ENCODE data around the gene PARP16.
"Not testable (repeated sequence)": the region's sequence is repeated elsewhere in the genome, so short reads cannot be mapped to it uniquely, and the experiment has no call there.

The PARP16 gene

GRCh38 chr15:65246026-65246714 lies 40.5 kb downstream of the PARP16 start:
- Mint-ChIP-seq H3K27ac (no peak overlapping the region), H3K27me3 (no peaks in the 10 kb centered on the region), H3K9me3 (ENCODE audit: low read depth) (no peaks in the 10 kb centered on the region), H3K4me3 (no peak overlapping the region), H3K36me3 (peaks cover 6% of the 10 kb centered on the region), H3K4me1 (ENCODE audit: low read depth) (peaks cover 17% of the 10 kb centered on the region)

- no peaks in the 10 kb centered on the region for H3K9me3 Mint-ChIP-seq (ENCODE audit: low read depth)
- peaks cover 6% of the 10 kb centered on the region for H3K36me3 Mint-ChIP-seq
- H3K4me3 Mint-ChIP-seq, result no peak overlapping the region
- no peaks in the 10 kb centered on the region for H3K27me3 Mint-ChIP-seq
- H3K27ac Mint-ChIP-seq, result no peak overlapping the region
- H3K4me1 Mint-ChIP-seq (ENCODE audit: low read depth), result peaks cover 12% of the 10 kb centered on the region
These were observed 41.4 kb downstream of the PARP16 start for GRCh38 chr15:65245096-65245856.

- H3K36me3 Mint-ChIP-seq, result peaks cover 6% of the 10 kb centered on the region
- H3K27me3 Mint-ChIP-seq, result no peaks in the 10 kb centered on the region
- no peak overlapping the region for H3K27ac Mint-ChIP-seq
These were observed 42.0 kb downstream of the PARP16 start for GRCh38 chr15:65244638-65245037.

GRCh38 chr15:65236443-65236842 lies 50.2 kb downstream of the PARP16 start:
- not testable (repeated sequence) for H3K27ac Mint-ChIP-seq; H3K9me3 Mint-ChIP-seq (ENCODE audit: low read depth); H3K36me3 Mint-ChIP-seq; H3K4me3 Mint-ChIP-seq; H3K4me1 Mint-ChIP-seq (ENCODE audit: low read depth); H3K27me3 Mint-ChIP-seq

More at GRCh38 chr15:65244638-65245037, 42.0 kb downstream of the PARP16 start:
- H3K4me1 Mint-ChIP-seq (ENCODE audit: low read depth), result peaks cover 7% of the 10 kb centered on the region
- no peaks in the 10 kb centered on the region for H3K9me3 Mint-ChIP-seq (ENCODE audit: low read depth)
- H3K4me3 Mint-ChIP-seq, result no peak overlapping the region

- Mint-ChIP-seq H3K27me3 (no peaks in the 10 kb centered on the region), H3K36me3 (peaks cover 2% of the 10 kb centered on the region), H3K4me3 (no peak overlapping the region), H3K4me1 (ENCODE audit: low read depth) (peaks cover 5% of the 10 kb centered on the region), H3K9me3 (ENCODE audit: low read depth) (no peaks in the 10 kb centered on the region), H3K27ac (no peak overlapping the region)
These were observed 53.0 kb downstream of the PARP16 start for GRCh38 chr15:65233696-65234095.

- H3K9me3 Mint-ChIP-seq (ENCODE audit: low read depth), result no peaks in the 10 kb centered on the region
- H3K4me3 Mint-ChIP-seq, result no peak overlapping the region
- H3K27me3 Mint-ChIP-seq, result no peaks in the 10 kb centered on the region
- no peaks in the 10 kb centered on the region for H3K36me3 Mint-ChIP-seq
- no peak overlapping the region for H3K27ac Mint-ChIP-seq
- H3K4me1 Mint-ChIP-seq (ENCODE audit: low read depth), result peaks cover 3% of the 10 kb centered on the region
These were observed 54.2 kb downstream of the PARP16 start for GRCh38 chr15:65232520-65232919.

- Mint-ChIP-seq H3K27me3 (no peaks in the 10 kb centered on the region), H3K36me3 (no peaks in the 10 kb centered on the region), H3K4me3 (no peak overlapping the region), H3K27ac (no peak overlapping the region), H3K4me1 (ENCODE audit: low read depth) (no peaks in the 10 kb centered on the region), H3K9me3 (ENCODE audit: low read depth) (no peaks in the 10 kb centered on the region)
These were observed 55.4 kb downstream of the PARP16 start for GRCh38 chr15:65231306-65231705.

GRCh38 chr15:65226901-65227300 lies 59.8 kb downstream of the PARP16 start:
- H3K27me3 Mint-ChIP-seq; H3K9me3 Mint-ChIP-seq (ENCODE audit: low read depth); H3K4me1 Mint-ChIP-seq (ENCODE audit: low read depth); H3K4me3 Mint-ChIP-seq; H3K36me3 Mint-ChIP-seq; H3K27ac Mint-ChIP-seq: not testable (repeated sequence)

GRCh38 chr15:65226221-65226620 lies 60.5 kb downstream of the PARP16 start:
- no peaks in the 10 kb centered on the region for H3K27me3 Mint-ChIP-seq
- H3K4me3 Mint-ChIP-seq, result no peak overlapping the region
- no peaks in the 10 kb centered on the region for H3K4me1 Mint-ChIP-seq (ENCODE audit: low read depth)
- no peak overlapping the region for H3K27ac Mint-ChIP-seq
- H3K36me3 Mint-ChIP-seq, result no peaks in the 10 kb centered on the region
- H3K9me3 Mint-ChIP-seq (ENCODE audit: low read depth), result no peaks in the 10 kb centered on the region

- H3K4me3 Mint-ChIP-seq, result no peak overlapping the region
- no peaks in the 10 kb centered on the region for H3K9me3 Mint-ChIP-seq (ENCODE audit: low read depth)
- no peaks in the 10 kb centered on the region for H3K4me1 Mint-ChIP-seq (ENCODE audit: low read depth)
- no peak overlapping the region for H3K27ac Mint-ChIP-seq
- no peaks in the 10 kb centered on the region for H3K36me3 Mint-ChIP-seq
- no peaks in the 10 kb centered on the region for H3K27me3 Mint-ChIP-seq
These were observed 62.7 kb downstream of the PARP16 start for GRCh38 chr15:65223996-65224395.

GRCh38 chr15:65222891-65223290 lies 63.8 kb downstream of the PARP16 start:
- Mint-ChIP-seq H3K4me1 (ENCODE audit: low read depth) (peaks cover 3% of the 10 kb centered on the region), H3K27ac (no peak overlapping the region), H3K4me3 (no peak overlapping the region), H3K36me3 (no peaks in the 10 kb centered on the region), H3K9me3 (ENCODE audit: low read depth) (no peaks in the 10 kb centered on the region), H3K27me3 (no peaks in the 10 kb centered on the region)

GRCh38 chr15:65221697-65222096 lies 65.0 kb downstream of the PARP16 start:
- Mint-ChIP-seq H3K4me3 (no peak overlapping the region), H3K27ac (no peak overlapping the region), H3K27me3 (no peaks in the 10 kb centered on the region), H3K36me3 (no peaks in the 10 kb centered on the region), H3K4me1 (ENCODE audit: low read depth) (peaks cover 7% of the 10 kb centered on the region), H3K9me3 (ENCODE audit: low read depth) (no peaks in the 10 kb centered on the region)

GRCh38 chr15:65219137-65219536 lies 67.5 kb downstream of the PARP16 start:
- Mint-ChIP-seq H3K4me3 (no peak overlapping the region), H3K36me3 (no peaks in the 10 kb centered on the region), H3K27ac (no peak overlapping the region), H3K27me3 (no peaks in the 10 kb centered on the region), H3K9me3 (ENCODE audit: low read depth) (no peaks in the 10 kb centered on the region), H3K4me1 (ENCODE audit: low read depth) (peaks cover 7% of the 10 kb centered on the region)

GRCh38 chr15:65217526-65218482 lies 68.9 kb downstream of the PARP16 start:
- no peaks in the 10 kb centered on the region for H3K36me3 Mint-ChIP-seq
- no peaks in the 10 kb centered on the region for H3K27me3 Mint-ChIP-seq
- no peaks in the 10 kb centered on the region for H3K9me3 Mint-ChIP-seq (ENCODE audit: low read depth)
- no peak overlapping the region for H3K4me3 Mint-ChIP-seq
- H3K4me1 Mint-ChIP-seq (ENCODE audit: low read depth), result peaks cover 7% of the 10 kb centered on the region
- no peak overlapping the region for H3K27ac Mint-ChIP-seq

- Mint-ChIP-seq H3K4me1 (ENCODE audit: low read depth) (peaks cover 7% of the 10 kb centered on the region), H3K27me3 (no peaks in the 10 kb centered on the region), H3K4me3 (no peak overlapping the region), H3K27ac (no peak overlapping the region), H3K9me3 (ENCODE audit: low read depth) (no peaks in the 10 kb centered on the region), H3K36me3 (no peaks in the 10 kb centered on the region)
These were observed 71.2 kb downstream of the PARP16 start for GRCh38 chr15:65215496-65215895.

Measured in activated naive CD8-positive, alpha-beta T cell (primary cell).